DLD1 (cell line): ENCODE measurements around the gene ARHGAP19.
"Not testable (repeated sequence)": the region's sequence is repeated elsewhere in the genome, so short reads cannot be mapped to it uniquely, and the experiment has no call there.

Source experiments
- in situ Hi-C: cut with HindIII; loops from 2 replicates; pipeline ENCODE4 v1.10.0; 2017; ENCODE audit warnings: low sequenced_read_pairs

Gene ARHGAP19

GRCh38 chr10:97321032-97321803 is 28.8 kb upstream of the ARHGAP19 start:
- in situ Hi-C loops = no loop called here

GRCh38 chr10:97320480-97321031 is 28.1 kb upstream of the ARHGAP19 start:
- in situ Hi-C loops = no loop called here

- in situ Hi-C loops = no loop called here
Measured at GRCh38 chr10:97319671-97320479, 27.4 kb upstream of the ARHGAP19 start.

GRCh38 chr10:97318772-97319651 is 26.6 kb upstream of the ARHGAP19 start, which contains the start of gene FRAT1:
TSS of gene FRAT1 (plus strand) at chr10:97319271. CDS start at chr10:97319454, 183 bp downstream.
- in situ Hi-C loops = no loop called here

GRCh38 chr10:97314671-97315070 is 22.2 kb upstream of the ARHGAP19 start:
- in situ Hi-C loops = no loop called here

GRCh38 chr10:97312897-97313296 is 20.5 kb upstream of the ARHGAP19 start:
- in situ Hi-C loops = no loop called here

GRCh38 chr10:97311111-97311626 is 18.7 kb upstream of the ARHGAP19 start:
- in situ Hi-C loops = no loop called here

- in situ Hi-C loops = no loop called here
Measured at GRCh38 chr10:97307866-97308780, 15.7 kb upstream of the ARHGAP19 start.

- in situ Hi-C loops = no loop called here
Measured at GRCh38 chr10:97307441-97307840, 15.0 kb upstream of the ARHGAP19 start.

- in situ Hi-C loops = no loop called here
Measured at GRCh38 chr10:97302088-97302791, 9.8 kb upstream of the ARHGAP19 start.

- in situ Hi-C loops = no loop called here
Measured at GRCh38 chr10:97300980-97301379, 8.5 kb upstream of the ARHGAP19 start.

GRCh38 chr10:97298223-97298571 is 5.8 kb upstream of the ARHGAP19 start:
- in situ Hi-C loops = no loop called here

- in situ Hi-C loops = no loop called here
Measured at GRCh38 chr10:97297556-97298222, 5.3 kb upstream of the ARHGAP19 start.

- in situ Hi-C loops = no loop called here
Measured at GRCh38 chr10:97292862-97293198, 393 bp upstream of the ARHGAP19 start.

GRCh38 chr10:97291357-97292096 is 910 bp downstream of the ARHGAP19 start:
- in situ Hi-C loops = no loop called here

- in situ Hi-C loops = not testable (repeated sequence)
Measured at GRCh38 chr10:97290576-97291356, 1.7 kb downstream of the ARHGAP19 start.

GRCh38 chr10:97290076-97290475 is 2.4 kb downstream of the ARHGAP19 start:
- in situ Hi-C loops = not testable (repeated sequence)
